H1 (cell line): ENCODE results near the gene RTL3. TPM values are rescaled to one million over a fixed set of nuclear protein-coding genes. Genes with fewer than 3 reads are reported as not detected.

ENCODE experiments used
- CTCF ChIA-PET: fragments of 300-600 bp; sonication (Branson Sonifier 250); formaldehyde crosslinking; loops from one replicate; lab custom pipeline; 2021; ENCODE audit not compliant: partially characterized antibody; lab: Charles Lee
- POLR2A ChIA-PET: fragments of 300-600 bp; sonication (Branson Sonifier 250); formaldehyde crosslinking; loops from one replicate; lab custom pipeline; 2021; ENCODE audit warnings: inconsistent platforms; ENCODE audit not compliant: partially characterized antibody; lab: Charles Lee
- DNase-seq, 2 experiments: peaks; one replicate each; pipeline versions ENCODE4 v3.0.0 to v3.0.0-alpha.2; 2010 to 2022; ENCODE audit warnings: low spot score in 2 of 2, low read depth in 1 of 2, mixed read lengths in 1 of 2
- FAIRE-seq: peaks from 2 replicates; lab custom pipeline; 2011; peaks lifted over from hg19 to GRCh38; lab: Jason Lieb, UNC
- H2AFZ ChIP-seq: 2 replicates; pipeline ENCODE4 v1.8.1; 2012; ENCODE audit warnings: low read length, inconsistent platforms
- H2AK5ac ChIP-seq: 2 replicates; pipeline ENCODE4 v1.6.1; 2013; ENCODE audit warnings: low read depth, low read length
- H2BK120ac ChIP-seq: replicated peaks from 2 replicates; pipeline ENCODE3; 2013; ENCODE audit warnings: low read depth, low read length, inconsistent platforms
- H2BK12ac ChIP-seq: 2 replicates; pipeline ENCODE4 v1.6.1; 2013; ENCODE audit warnings: low read depth, low read length
- H2BK15ac ChIP-seq: 2 replicates; pipeline ENCODE4 v1.6.1; 2013; ENCODE audit warnings: low read length
- H2BK20ac ChIP-seq: 2 replicates; pipeline ENCODE4 v1.6.1; 2013; ENCODE audit warnings: low read length
- H2BK5ac ChIP-seq: 2 replicates; pipeline ENCODE4 v1.6.1; 2013; ENCODE audit warnings: low read depth, low read length
- H3K14ac ChIP-seq: 2 replicates; pipeline ENCODE4 v1.6.1; 2013; ENCODE audit warnings: inconsistent platforms; ENCODE audit not compliant: insufficient read length
- H3K18ac ChIP-seq: 2 replicates; pipeline ENCODE4 v1.6.1; 2013; ENCODE audit warnings: low read length; ENCODE audit errors: extremely low read depth
- H3K23ac ChIP-seq: 2 replicates; pipeline ENCODE4 v1.6.1; 2013; ENCODE audit warnings: inconsistent platforms; ENCODE audit not compliant: insufficient read length
- H3K23me2 ChIP-seq: 2 replicates; pipeline ENCODE4 v1.6.1; 2013; ENCODE audit warnings: low read depth, low read length
- H3K27ac ChIP-seq: 2 replicates; pipeline ENCODE4 v1.6.1; 2011; ENCODE audit warnings: low read depth, low read length, inconsistent platforms
- H3K27me3 ChIP-seq, 4 experiments: replicated peaks in 1 of 4; 1 replicate in 1 of 4; 2 replicates in 3 of 4; pipeline versions ENCODE4 v1.6.1 to v1.8.1; 2011 to 2013; ENCODE audit warnings: low read length in 3 of 4, mild to moderate bottlenecking in 3 of 4, inconsistent platforms in 2 of 4, mixed read lengths in 2 of 4, moderate library complexity in 1 of 4; ENCODE audit not compliant: control insufficient read depth in 3 of 4, insufficient read depth in 3 of 4; ENCODE audit errors: extremely low read depth in 1 of 4
- H3K36me3 ChIP-seq, 4 experiments: 2 replicates each; pipeline versions ENCODE4 v1.6.1 to v1.8.1; 2011 to 2013; ENCODE audit warnings: mild to moderate bottlenecking in 4 of 4, low read length in 3 of 4, moderate library complexity in 2 of 4, control low read depth in 1 of 4, inconsistent platforms in 1 of 4; ENCODE audit not compliant: insufficient read depth in 4 of 4, control insufficient read depth in 2 of 4
- H3K4ac ChIP-seq: replicated peaks from 2 replicates; pipeline ENCODE3; 2013; ENCODE audit warnings: low read length, low read depth, mixed read lengths, inconsistent platforms; ENCODE audit not compliant: insufficient read length
- H3K4me1 ChIP-seq, 4 experiments: replicated peaks in 1 of 4; 1 replicate in 1 of 4; 2 replicates in 3 of 4; pipeline versions ENCODE4 v1.6.1 to v1.8.1; 2011 to 2013; ENCODE audit warnings: low read length in 3 of 4, inconsistent platforms in 2 of 4, mixed read lengths in 1 of 4; ENCODE audit not compliant: insufficient read depth in 4 of 4, control insufficient read depth in 3 of 4
- H3K4me2 ChIP-seq, 2 experiments: 2 replicates each; pipeline versions ENCODE4 v1.6.1 to v1.8.1; 2011 to 2013; ENCODE audit warnings: low read depth in 2 of 2, low read length in 2 of 2, control low read depth in 1 of 2, inconsistent platforms in 1 of 2, mild to moderate bottlenecking in 1 of 2; ENCODE audit not compliant: insufficient read depth in 1 of 2
- H3K4me3 ChIP-seq, 4 experiments: fragments of 200-600, 300-600 bp in 1 of 4; sonication (generic), shearing (Covaris generic), sonication (Bioruptor Twin) in 1 of 4; 2 replicates each; pipeline versions ENCODE4 v1.5.1 to v1.8.1; 2011 to 2016; ENCODE audit warnings: low read length in 4 of 4, low read depth in 3 of 4, control low read depth in 2 of 4, inconsistent platforms in 2 of 4, mild to moderate bottlenecking in 2 of 4, mixed read lengths in 1 of 4, moderate library complexity in 1 of 4; ENCODE audit not compliant: insufficient read depth in 2 of 4; ENCODE audit errors: extremely low read depth in 1 of 4
- H3K56ac ChIP-seq: replicated peaks from 2 replicates; pipeline ENCODE3; 2013; ENCODE audit warnings: low read depth, mild to moderate bottlenecking, mixed read lengths, low read length, inconsistent platforms; ENCODE audit not compliant: insufficient read length
- H3K79me1 ChIP-seq: 2 replicates; pipeline ENCODE4 v1.6.1; 2013; ENCODE audit warnings: low read depth, low read length, control low read depth
- H3K79me2 ChIP-seq, 2 experiments: 2 replicates each; pipeline versions ENCODE4 v1.6.1 to v1.8.1; 2012 to 2013; ENCODE audit warnings: low read length in 2 of 2, mild to moderate bottlenecking in 2 of 2, inconsistent platforms in 1 of 2; ENCODE audit not compliant: insufficient read depth in 2 of 2, control insufficient read depth in 1 of 2
- H3K9ac ChIP-seq, 4 experiments: replicated peaks in 1 of 4; 1 replicate in 1 of 4; 2 replicates in 3 of 4; pipeline versions ENCODE4 v1.6.1 to v1.8.1; 2011 to 2013; ENCODE audit warnings: low read depth in 3 of 4, low read length in 3 of 4, control low read depth in 2 of 4, mild to moderate bottlenecking in 2 of 4, moderate library complexity in 2 of 4, inconsistent platforms in 1 of 4; ENCODE audit errors: extremely low read depth in 1 of 4
- H3K9me3 ChIP-seq, 2 experiments: 2 replicates each; pipeline versions ENCODE4 v1.6.1 to v1.8.1; 2012 to 2013; ENCODE audit warnings: mild to moderate bottlenecking in 2 of 2, moderate library complexity in 2 of 2, control low read depth in 1 of 2, inconsistent platforms in 1 of 2, low read depth in 1 of 2, low read length in 1 of 2, mixed read lengths in 1 of 2; ENCODE audit not compliant: insufficient read depth in 2 of 2
- H4K20me1 ChIP-seq, 2 experiments: replicated peaks in 1 of 2; 2 replicates each; pipeline versions ENCODE3 to v1.8.1; 2011 to 2013; ENCODE audit warnings: inconsistent platforms in 2 of 2, low read length in 2 of 2, mild to moderate bottlenecking in 1 of 2; ENCODE audit not compliant: insufficient read depth in 2 of 2, control insufficient read depth in 1 of 2
- H4K5ac ChIP-seq: 2 replicates; pipeline ENCODE4 v1.6.1; 2013; ENCODE audit warnings: low read length, low read depth, mixed read lengths, inconsistent platforms; ENCODE audit not compliant: insufficient read length
- H4K8ac ChIP-seq: 2 replicates; pipeline ENCODE4 v1.8.0; 2013; ENCODE audit warnings: mild to moderate bottlenecking, moderate library complexity, low read length, inconsistent platforms; ENCODE audit not compliant: insufficient read depth; ENCODE audit errors: extremely low read depth
- H4K91ac ChIP-seq: replicated peaks from 2 replicates; pipeline ENCODE3; 2013; ENCODE audit warnings: low read length, mixed read lengths, inconsistent platforms; ENCODE audit not compliant: insufficient read length
- ASH2L ChIP-seq: fragments of 200-600, 300-600 bp; sonication (generic); IDR thresholded peaks from one replicate; pipeline ENCODE4 v1.7.1; 2017; ENCODE audit warnings: low read length
- BRCA1 ChIP-seq: IDR thresholded peaks from 2 replicates; pipeline ENCODE4 v1.6.1; 2012; ENCODE audit warnings: low read depth, low read length, improper control_type of control experiment
- CBX5 ChIP-seq: fragments of 300-800, 300-1000 bp; sonication (generic); IDR thresholded peaks from 2 replicates; pipeline ENCODE4 v1.7.1; 2016; ENCODE audit warnings: antibody characterized with exemption, low read length, low read depth
- CREB1 ChIP-seq: IDR thresholded peaks from 2 replicates; pipeline ENCODE4 v1.6.1; 2012; ENCODE audit warnings: inconsistent platforms
- CTBP2 ChIP-seq: IDR thresholded peaks from 2 replicates; pipeline ENCODE4 v1.7.0; 2011; ENCODE audit warnings: borderline replicate concordance, mild to moderate bottlenecking, moderate library complexity, mixed read lengths, low read length; ENCODE audit not compliant: insufficient read depth, insufficient read length
- CTCF ChIP-seq, 3 experiments: IDR thresholded peaks; 1 replicate in 2 of 3; 2 replicates in 1 of 3; pipeline versions ENCODE4 v1.5.1 to v1.6.1; 2011; ENCODE audit warnings: low read length in 3 of 3, mild to moderate bottlenecking in 3 of 3, inconsistent platforms in 2 of 3, low read depth in 1 of 3, moderate library complexity in 1 of 3; ENCODE audit not compliant: insufficient read depth in 1 of 3; ENCODE audit errors: control extremely low read depth in 1 of 3
- MAX ChIP-seq: IDR thresholded peaks from 2 replicates; pipeline ENCODE4 v1.6.1; 2012; ENCODE audit warnings: inconsistent platforms
- SRF ChIP-seq: IDR thresholded peaks from 2 replicates; pipeline ENCODE4 v1.6.1; 2011; ENCODE audit warnings: mild to moderate bottlenecking, low read depth, low read length, moderate library complexity
- SUZ12 ChIP-seq: fragments of 200-600 bp; sonication (generic); IDR thresholded peaks from 2 replicates; pipeline ENCODE4 v1.6.1; 2012; ENCODE audit warnings: mild to moderate bottlenecking, inconsistent platforms, low read length, moderate library complexity, mixed read lengths
- ZNF274 ChIP-seq: IDR thresholded peaks from 2 replicates; pipeline ENCODE4 v1.7.0; 2012; ENCODE audit warnings: low read length, borderline replicate concordance; ENCODE audit errors: extremely low read depth
- WGBS, 2 experiments: shearing (Covaris generic) in 1 of 2; methylation state at CpG; one replicate each; pipeline versions ENCODE4 v1.1.6 to v1.1.7; 2013 to 2015; ENCODE audit warnings: low lambda C conversion rate in 2 of 2, mixed read lengths in 2 of 2, inconsistent platforms in 1 of 2, low coverage in 1 of 2, missing lambda C conversion rate in 1 of 2; ENCODE audit not compliant: insufficient replicate concordance in 2 of 2, insufficient coverage in 1 of 2, insufficient read length in 1 of 2; ENCODE audit errors: extremely low coverage in 1 of 2, missing lambda C conversion rate in 1 of 2; 5-methylcytosine and 5-hydroxymethylcytosine counted together
- polyA plus RNA-seq, 7 experiments: library from polyadenylated mRNA; depleted of rRNA in 3 of 7; stranded (reverse) in 5 of 7; unstranded in 2 of 7; fragments of >200 nt in 5 of 7; fragments of 200-250 nt in 2 of 7; gene quantifications; 1 replicate in 5 of 7; 2 replicates in 1 of 7; 4 replicates in 1 of 7; pipeline versions ENCODE4 v1.2.1 to v1.2.3, GENCODE V29; 2011 to 2013; ENCODE audit warnings: missing spikeins in 2 of 7, mixed read lengths in 2 of 7
- total RNA-seq: library from RNA; stranded (reverse); fragmentation: NEBNext Ultra II Directional; extraction: Animal tissue kit (Norgen Biotek cat#: 25700); gene quantifications from 2 replicates; pipeline ENCODE4 v1.2.1, GENCODE V29; 2021

Gene RTL3
- total and polyA plus RNA-seq, 2 of the 8 experiments (the other 6 are each of a cell fraction or from before 2014, with no cell fraction given), result not detected

- H3K79me2 ChIP-seq, result no peaks in the 10 kb centered on the region
- H4K91ac ChIP-seq, result no peak overlapping the region
- H3K79me1 ChIP-seq, result no peaks in the 10 kb centered on the region
- no peak overlapping the region for H2AFZ ChIP-seq
- ChIA-PET POLR2A (no interaction called here), CTCF (no interaction called here)
- H3K14ac ChIP-seq, result no peak overlapping the region
- H3K9ac ChIP-seq, result no peak overlapping the region
- H3K4me1 ChIP-seq, result no peaks in the 10 kb centered on the region
- no peak overlapping the region for H3K56ac ChIP-seq
- no peak overlapping the region for H2BK5ac ChIP-seq
- TF ChIP-seq ASH2L (no peak), SRF (no peak), MAX (no peak), BRCA1 (no peak), ZNF274 (no peak), CTCF (IDR thresholded peaks at IDR 0.05; ENCODE audit: control extremely low read depth in 1 of 3, insufficient read depth in 1 of 3, low read depth in 1 of 3, low read length in 3 of 3) (no peak), CTBP2 (no peak), CBX5 (no peak), CREB1 (no peak), SUZ12 (no peak)
- H4K5ac ChIP-seq, result no peak overlapping the region
- H3K36me3 ChIP-seq, result no peaks in the 10 kb centered on the region
- no peak overlapping the region for H2BK12ac ChIP-seq
- no peak overlapping the region for H2BK120ac ChIP-seq
- H3K23me2 ChIP-seq, result no peaks in the 10 kb centered on the region
- FAIRE-seq, result no peak
- no peaks in the 10 kb centered on the region for H3K27me3 ChIP-seq
- no peak overlapping the region for H2AK5ac ChIP-seq
- no peak overlapping the region for H3K4me3 ChIP-seq
- H3K18ac ChIP-seq, result no peak overlapping the region
- no peak overlapping the region for H2BK20ac ChIP-seq
- no peaks in the 10 kb centered on the region for H3K9me3 ChIP-seq
- 100% methylated on average over 2 of the region's 2 CpGs; no CpG with 5 or more reads in 1 of the 2 experiments for WGBS, 2 experiments
- H3K4me2 ChIP-seq, result no peak overlapping the region
- no peaks in the 10 kb centered on the region for H4K20me1 ChIP-seq
- no peak for DNase-seq
- H2BK15ac ChIP-seq, result no peak overlapping the region
- no peak overlapping the region for H4K8ac ChIP-seq
- no peak overlapping the region for H3K4ac ChIP-seq
- no peak overlapping the region for H3K27ac ChIP-seq
- H3K23ac ChIP-seq, result no peak overlapping the region
Measured at GRCh38 chrX:78624962-78625909, 33.9 kb downstream of the RTL3 start.
